GM21717 (cell line): ENCODE data around the gene CNTN4.

Experiments
- ATAC-seq: cut with Tn5 transposase; IDR thresholded peaks from one replicate; pipeline ENCODE4 v1.9.1; 2021; ENCODE audit warnings: mild to moderate bottlenecking, moderate library complexity; ENCODE audit not compliant: unreplicated experiment

The CNTN4 gene

GRCh38 chr3:2847062-2847841, 748.6 kb downstream of the CNTN4 start:
- no peak for ATAC-seq

GRCh38 chr3:2849092-2849491, 750.4 kb downstream of the CNTN4 start:
- no peak for ATAC-seq

GRCh38 chr3:2850701-2851100, 752.0 kb downstream of the CNTN4 start:
- no peak for ATAC-seq

- ATAC-seq: no peak
These were observed 752.7 kb downstream of the CNTN4 start for GRCh38 chr3:2851361-2851760.

GRCh38 chr3:2851835-2852234, 753.2 kb downstream of the CNTN4 start:
- no peak for ATAC-seq

GRCh38 chr3:2853651-2854050, 755.0 kb downstream of the CNTN4 start:
- no peak for ATAC-seq

- no peak for ATAC-seq
These were observed 757.8 kb downstream of the CNTN4 start for GRCh38 chr3:2856138-2857133.

GRCh38 chr3:2860626-2861025, 762.0 kb downstream of the CNTN4 start:
- no peak for ATAC-seq

GRCh38 chr3:2861120-2861519, 762.5 kb downstream of the CNTN4 start:
- ATAC-seq: no peak

- no peak for ATAC-seq
These were observed 763.3 kb downstream of the CNTN4 start for GRCh38 chr3:2861920-2862319.

GRCh38 chr3:2862366-2862765, 763.7 kb downstream of the CNTN4 start:
- ATAC-seq: no peak

GRCh38 chr3:2863127-2863526, 764.5 kb downstream of the CNTN4 start:
- no peak for ATAC-seq

- no peak for ATAC-seq
These were observed 771.2 kb downstream of the CNTN4 start for GRCh38 chr3:2869905-2870304.

GRCh38 chr3:2870724-2871333, 772.2 kb downstream of the CNTN4 start:
- no peak for ATAC-seq

- ATAC-seq: no peak
These were observed 774.2 kb downstream of the CNTN4 start for GRCh38 chr3:2872884-2873283.

- ATAC-seq: no peak
These were observed 775.3 kb downstream of the CNTN4 start for GRCh38 chr3:2873986-2874385.

GRCh38 chr3:2875699-2876098, 777.0 kb downstream of the CNTN4 start:
- ATAC-seq: no peak

GRCh38 chr3:2876362-2876761, 777.7 kb downstream of the CNTN4 start:
- ATAC-seq: no peak

- no peak for ATAC-seq
These were observed 780.4 kb downstream of the CNTN4 start for GRCh38 chr3:2879023-2879422.

GRCh38 chr3:2879587-2879986, 780.9 kb downstream of the CNTN4 start:
- ATAC-seq: no peak

- ATAC-seq: no peak
These were observed 781.6 kb downstream of the CNTN4 start for GRCh38 chr3:2880218-2880756.
